Activated CD8-positive, alpha-beta T cell treated with anti-CD3 and anti-CD28 coated beads for 36 hours (primary cell): ENCODE results near the gene MARS1. TPM values are rescaled to one million over a fixed set of nuclear protein-coding genes. Genes with fewer than 3 reads are reported as not detected.
A peak's percentile ranks its signal among the peaks of the same experiment; 100 is the strongest.

Experiments used
- ATAC-seq: fragments of 200-7000 bp; cut with Tn5 transposase; one replicate; pipeline ENCODE4 v1.10.0; 2021; ENCODE audit warnings: mild to moderate bottlenecking, moderate library complexity
- CTCF ChIA-PET: fragments of 350-600 bp; sonication (Branson Sonifier 250); formaldehyde crosslinking; loops from one replicate; lab custom pipeline; 2021; ENCODE audit warnings: antibody characterized with exemption; lab: Charles Lee
- POLR2A ChIA-PET: fragments of 350-600 bp; sonication (Branson Sonifier 250); formaldehyde crosslinking; loops from one replicate; lab custom pipeline; 2021; ENCODE audit warnings: antibody characterized with exemption; lab: Charles Lee
- DNase-seq: peaks from one replicate; pipeline ENCODE4 v3.0.0-alpha.2; 2020
- H3K27ac Mint-ChIP-seq: one replicate; pipeline ENCODE4 v1.8.0; 2021; ENCODE audit warnings: mild to moderate bottlenecking, mixed read lengths
- H3K27me3 Mint-ChIP-seq: one replicate; pipeline ENCODE4 v1.8.0; 2021; ENCODE audit warnings: mixed read lengths
- H3K36me3 Mint-ChIP-seq: one replicate; pipeline ENCODE4 v1.8.0; 2021; ENCODE audit warnings: low read depth, mixed read lengths
- H3K4me1 Mint-ChIP-seq: one replicate; pipeline ENCODE4 v1.8.0; 2021; ENCODE audit warnings: low read depth, mixed read lengths
- H3K4me3 Mint-ChIP-seq: one replicate; pipeline ENCODE4 v1.8.0; 2021; ENCODE audit warnings: mild to moderate bottlenecking, moderate library complexity, mixed read lengths
- H3K9me3 Mint-ChIP-seq: one replicate; pipeline ENCODE4 v1.8.0; 2021; ENCODE audit warnings: mixed read lengths
- intact Hi-C: fragments of 100-400 bp; cut with micrococcal nuclease; formaldehyde crosslinking; loops from one replicate; pipeline ENCODE4 v1.10.0; 2022
- total RNA-seq, 2 experiments: library from RNA; stranded (reverse); gene quantifications; one replicate each; pipeline ENCODE4 v1.2.3, GENCODE V29; 2021
- TF ChIP-seq, protein P1 (sequence below): fragments of 200-600 bp; IDR thresholded peaks from one replicate; pipeline ENCODE4 v1.8.0; 2022; ENCODE audit warnings: antibody characterized with exemption, mild to moderate bottlenecking

MARS1 gene
- total RNA-seq, 2 experiments from 2014 or later: 343 to 345 TPM

DNA sequence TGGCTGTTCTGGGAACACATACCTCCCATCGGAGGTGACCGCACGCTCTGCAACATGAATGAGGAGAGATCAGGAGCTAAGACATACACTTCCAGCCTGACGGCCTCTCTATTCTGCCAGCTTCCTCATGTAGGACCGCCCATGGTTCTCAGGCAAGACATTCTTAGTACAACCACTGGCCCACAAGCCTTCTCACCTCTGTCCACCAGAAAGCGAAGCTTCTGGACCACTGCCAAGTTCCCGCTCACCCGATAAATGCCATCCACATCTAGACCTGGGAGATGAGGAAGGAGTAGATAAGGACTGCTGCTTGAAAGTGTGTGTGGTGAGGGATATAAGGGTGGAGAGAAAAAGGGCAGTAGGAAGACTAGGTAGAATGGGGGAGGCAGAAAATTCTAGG is 13.4 kb upstream of the MARS1 start:
- intact Hi-C loops: no loop called here
- Mint-ChIP-seq H3K4me3 (peak overlapping the region; percentile 43), H3K9me3 (no peaks in the 10 kb centered on the region), H3K27ac (peak overlapping the region; percentile 32), H3K27me3 (no peaks in the 10 kb centered on the region), H3K36me3 (peaks cover 53% of the 10 kb centered on the region), H3K4me1 (peaks cover 39% of the 10 kb centered on the region)
- ChIA-PET CTCF (interaction anchor here (0.9 to 9.9 kb wide), 5 partner anchors 9 to 108 kb away, joined by 3 to 152 read pairs (median 5); partner anchors contain the start of genes GLI1 and MARS1), POLR2A (interaction anchor here (0.7 to 4.5 kb wide), 7 partner anchors 9 to 42 kb away, joined by 3 to 31 read pairs (median 8); partner anchors contain the start of genes GLI1 and MARS1)
- DNase-seq (no peak), ATAC-seq (no peak)
- TF ChIP-seq, protein P1, sequence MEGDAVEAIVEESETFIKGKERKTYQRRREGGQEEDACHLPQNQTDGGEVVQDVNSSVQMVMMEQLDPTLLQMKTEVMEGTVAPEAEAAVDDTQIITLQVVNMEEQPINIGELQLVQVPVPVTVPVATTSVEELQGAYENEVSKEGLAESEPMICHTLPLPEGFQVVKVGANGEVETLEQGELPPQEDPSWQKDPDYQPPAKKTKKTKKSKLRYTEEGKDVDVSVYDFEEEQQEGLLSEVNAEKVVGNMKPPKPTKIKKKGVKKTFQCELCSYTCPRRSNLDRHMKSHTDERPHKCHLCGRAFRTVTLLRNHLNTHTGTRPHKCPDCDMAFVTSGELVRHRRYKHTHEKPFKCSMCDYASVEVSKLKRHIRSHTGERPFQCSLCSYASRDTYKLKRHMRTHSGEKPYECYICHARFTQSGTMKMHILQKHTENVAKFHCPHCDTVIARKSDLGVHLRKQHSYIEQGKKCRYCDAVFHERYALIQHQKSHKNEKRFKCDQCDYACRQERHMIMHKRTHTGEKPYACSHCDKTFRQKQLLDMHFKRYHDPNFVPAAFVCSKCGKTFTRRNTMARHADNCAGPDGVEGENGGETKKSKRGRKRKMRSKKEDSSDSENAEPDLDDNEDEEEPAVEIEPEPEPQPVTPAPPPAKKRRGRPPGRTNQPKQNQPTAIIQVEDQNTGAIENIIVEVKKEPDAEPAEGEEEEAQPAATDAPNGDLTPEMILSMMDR: no peak

DNA sequence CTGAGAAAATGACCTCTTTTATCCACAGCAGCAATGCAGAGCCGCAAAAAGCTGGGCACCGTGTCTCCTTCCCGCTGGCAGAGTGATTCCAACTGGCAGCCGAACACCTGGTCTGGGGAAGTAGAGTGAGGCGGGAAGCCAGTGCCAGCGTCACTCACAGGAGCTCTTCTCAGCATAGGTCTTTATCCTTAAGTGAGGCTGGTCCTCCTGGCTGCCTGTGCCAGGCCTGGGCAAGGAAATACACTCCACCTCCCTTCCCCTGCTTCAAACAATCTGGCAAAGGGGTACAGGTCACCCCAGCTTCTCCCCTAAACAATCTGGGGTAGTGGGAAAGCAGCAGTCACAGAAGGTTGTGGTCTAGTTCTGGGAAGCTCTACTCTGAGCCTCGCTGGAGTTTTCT is 13.0 kb upstream of the MARS1 start:
- Mint-ChIP-seq H3K27me3 (no peaks in the 10 kb centered on the region), H3K9me3 (no peaks in the 10 kb centered on the region), H3K27ac (peak overlapping the region; percentile 32), H3K36me3 (peaks cover 51% of the 10 kb centered on the region), H3K4me1 (peaks cover 43% of the 10 kb centered on the region), H3K4me3 (peak overlapping the region; percentile 43)
- DNase-seq (no peak), ATAC-seq (no peak)
- intact Hi-C loops: loop anchor here (5.0 kb wide), 1 partner anchor 47 kb away; the partner anchor contains the start of genes DDIT3 and MBD6
- POLR2A ChIA-PET: interaction anchor here (1.3 to 4.5 kb wide), 6 partner anchors 9 to 42 kb away, joined by 3 to 31 read pairs (median 10); partner anchors contain the start of gene GLI1
- TF ChIP-seq, protein P1: no peak
- CTCF ChIA-PET: interaction anchor here (0.9 to 9.9 kb wide), 6 partner anchors 9 to 231 kb away, joined by 3 to 152 read pairs (median 4); partner anchors contain the start of genes GLI1 and MARS1

DNA sequence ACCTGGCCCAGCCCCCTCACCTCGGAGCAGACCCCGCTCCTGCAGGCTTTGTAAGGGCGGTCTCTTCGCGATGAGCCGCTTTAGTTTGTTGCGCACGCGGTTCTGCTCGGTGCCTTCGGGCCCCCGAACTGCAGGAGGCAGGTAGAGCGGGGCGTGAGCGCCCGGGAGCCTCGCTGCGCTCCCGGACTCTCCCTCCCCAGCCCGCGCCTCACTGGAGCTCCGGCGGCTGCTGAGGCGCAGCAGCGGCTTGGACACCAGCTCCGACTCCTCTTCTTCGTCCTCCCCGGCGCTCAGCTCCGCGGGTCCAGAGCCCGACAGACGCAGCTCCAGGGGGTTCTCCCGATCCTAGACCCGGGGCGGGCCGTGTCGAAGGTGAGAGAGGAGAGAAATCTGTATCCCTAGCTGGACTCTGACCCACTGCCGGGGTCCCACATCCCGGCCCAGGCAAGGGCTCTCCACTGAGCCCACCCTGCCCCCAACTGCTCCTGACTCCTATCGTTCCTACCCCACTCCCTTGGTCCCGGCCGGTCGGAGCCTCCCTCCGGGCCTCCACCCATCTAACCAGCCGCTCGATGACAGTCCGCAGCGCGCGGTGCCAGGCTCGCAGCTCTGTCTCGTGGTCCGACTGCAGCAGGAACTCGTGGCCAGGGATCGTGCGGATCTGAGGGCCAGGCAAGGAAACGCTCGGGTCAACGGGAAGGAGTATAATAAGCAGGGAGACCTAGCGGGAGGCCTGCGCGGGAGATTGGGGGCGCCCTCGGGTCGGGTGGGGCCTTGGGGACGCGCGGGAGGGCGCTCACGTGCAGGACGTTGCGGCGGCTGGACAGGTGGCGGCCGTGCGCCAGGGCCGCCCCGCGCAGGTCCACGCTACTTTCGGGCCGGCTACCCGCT is 12.4 kb upstream of the MARS1 start:
- DNase-seq (peak; percentile 17), ATAC-seq (no peak)
- TF ChIP-seq, protein P1: no peak
- Mint-ChIP-seq H3K27ac (peak overlapping the region; percentile 99), H3K36me3 (peaks cover 50% of the 10 kb centered on the region), H3K4me3 (peak overlapping the region; percentile 89), H3K4me1 (peaks cover 50% of the 10 kb centered on the region), H3K9me3 (no peaks in the 10 kb centered on the region), H3K27me3 (no peaks in the 10 kb centered on the region)
- intact Hi-C loops: loop anchor here (5.0 kb wide), 1 partner anchor 47 kb away; the partner anchor contains the start of genes DDIT3 and MBD6
- ChIA-PET CTCF (interaction anchor here (0.9 to 9.9 kb wide), 11 partner anchors 10 to 846 kb away, joined by 3 to 152 read pairs (median 4); partner anchors contain the start of genes GLI1 and MARS1), POLR2A (interaction anchor here (0.6 to 4.5 kb wide), 11 partner anchors 10 to 48 kb away, joined by 3 to 31 read pairs (median 7); partner anchors contain the start of gene GLI1)

DNA sequence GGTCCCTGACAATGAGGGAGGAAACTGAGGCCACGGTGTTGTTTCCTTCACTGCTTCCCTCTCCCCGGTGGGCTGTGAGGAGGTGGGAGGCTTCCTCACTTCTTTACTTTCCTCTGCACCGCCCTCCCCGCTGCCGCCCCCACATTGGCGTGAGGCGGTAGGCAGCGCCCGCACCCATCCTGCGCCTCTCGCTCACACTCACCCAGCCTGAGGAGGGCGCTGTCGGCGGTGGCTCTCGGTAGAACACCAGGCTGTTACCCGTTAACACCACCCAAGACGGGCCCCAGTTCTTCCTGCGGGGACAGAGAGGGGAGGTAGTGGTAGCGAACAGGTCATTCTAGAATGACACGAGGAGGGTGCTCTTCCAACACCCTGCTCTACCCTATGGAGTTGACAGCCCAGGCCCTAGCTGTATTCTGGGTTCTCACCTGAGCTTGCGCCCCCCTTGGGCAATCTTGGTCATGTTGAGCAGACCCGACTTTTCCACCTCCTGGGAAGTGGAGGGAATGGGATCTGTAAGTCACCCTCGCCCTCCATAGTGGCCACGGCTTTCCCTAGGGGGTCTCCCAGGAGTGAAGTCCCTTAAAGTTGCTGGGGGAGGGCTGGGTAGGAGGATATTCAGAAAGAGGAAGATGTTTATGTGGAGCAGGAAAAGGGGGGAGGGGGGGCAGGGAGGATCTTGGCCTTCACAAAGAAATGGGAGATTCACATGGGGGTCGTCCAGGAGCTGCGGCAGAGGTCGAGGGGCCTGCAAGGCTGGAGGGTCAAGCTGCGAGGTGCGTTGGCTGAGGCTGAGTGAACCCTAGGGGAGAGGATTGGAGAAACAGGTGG is 11.5 kb upstream of the MARS1 start:
- DNase-seq (peak; percentile 93), ATAC-seq (peak; percentile 67)
- peak overlapping the region; percentile 89 for H3K4me3 Mint-ChIP-seq
- peaks cover 58% of the 10 kb centered on the region for H3K4me1 Mint-ChIP-seq
- peak overlapping the region; percentile 99 for H3K27ac Mint-ChIP-seq
- TF ChIP-seq, protein P1: peak; percentile 95
- no peaks in the 10 kb centered on the region for H3K9me3 Mint-ChIP-seq
- intact Hi-C loops: loop anchor here (5.0 kb wide), 1 partner anchor 46 kb away; the partner anchor contains the start of genes DDIT3 and MBD6
- ChIA-PET POLR2A (interaction anchor here (0.6 to 4.6 kb wide), 14 partner anchors 11 to 48 kb away, joined by 3 to 50 read pairs (median 6); partner anchors contain the start of genes DDIT3 and GLI1), CTCF (interaction anchor here (1.0 to 9.9 kb wide), 12 partner anchors 8 to 847 kb away, joined by 3 to 152 read pairs (median 4); partner anchors contain the start of genes DDIT3, GLI1 and INHBE)
- no peaks in the 10 kb centered on the region for H3K27me3 Mint-ChIP-seq
- peaks cover 50% of the 10 kb centered on the region for H3K36me3 Mint-ChIP-seq
